Ishikawa (cell line): ENCODE data around the gene NOP56.

Experiments used
- EP300 ChIP-seq: IDR thresholded peaks from 2 replicates; pipeline ENCODE4 v1.6.1; 2012; ENCODE audit warnings: borderline replicate concordance
- TAF1 ChIP-seq: IDR thresholded peaks from 2 replicates; pipeline ENCODE4 v1.6.1; 2012; ENCODE audit warnings: low read depth, mild to moderate bottlenecking

GRCh38 chr20:2687514-2687913 lies 35.1 kb downstream of the NOP56 start:
- TF ChIP-seq TAF1: no peak
- no peak for TF ChIP-seq EP300
